Hepatocyte (in vitro differentiated cells): Measurements from ENCODE around the gene RNF175.

Experiments used
- EZH2 ChIP-seq: fragments of 200-600 bp; sonication (generic); IDR thresholded peaks from 2 replicates; pipeline ENCODE4 v1.6.1; 2016; ENCODE audit warnings: antibody characterized with exemption, mild to moderate bottlenecking, borderline replicate concordance
- EZH2phosphoT487 ChIP-seq: fragments of 200-600 bp; sonication (generic); IDR thresholded peaks from one replicate; pipeline ENCODE4 v1.6.1; 2018; ENCODE audit warnings: antibody characterized with exemption, mild to moderate bottlenecking, low read depth, moderate library complexity; ENCODE audit not compliant: unreplicated experiment, severe bottlenecking
- TF ChIP-seq, protein P1 (sequence below): fragments of 200-600 bp; sonication (generic); IDR thresholded peaks from 2 replicates; pipeline ENCODE4 v1.5.1; 2016; ENCODE audit warnings: antibody characterized with exemption, mild to moderate bottlenecking; ENCODE audit not compliant: poor library complexity

DNA sequence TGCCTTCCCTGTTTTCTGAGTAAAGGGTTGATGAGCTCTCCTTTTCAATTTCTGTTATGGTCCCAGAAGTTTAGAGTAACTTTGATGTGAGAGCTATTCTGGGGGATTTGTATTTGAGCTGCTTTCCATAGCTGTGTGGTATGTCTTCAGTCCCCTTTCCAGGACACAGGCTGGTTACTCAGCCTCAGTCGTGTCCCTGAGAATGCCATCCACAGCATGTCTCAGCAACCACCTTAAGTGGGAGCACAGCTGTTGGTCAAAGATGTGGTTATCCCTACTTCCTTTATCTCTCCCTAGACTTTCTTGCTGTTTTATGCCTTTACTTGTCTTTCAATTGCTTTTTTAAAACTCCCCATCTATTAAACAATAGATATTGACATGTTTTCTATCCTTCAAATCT, 37.8 kb downstream of the RNF175 start:
- TF ChIP-seq, protein P1, sequence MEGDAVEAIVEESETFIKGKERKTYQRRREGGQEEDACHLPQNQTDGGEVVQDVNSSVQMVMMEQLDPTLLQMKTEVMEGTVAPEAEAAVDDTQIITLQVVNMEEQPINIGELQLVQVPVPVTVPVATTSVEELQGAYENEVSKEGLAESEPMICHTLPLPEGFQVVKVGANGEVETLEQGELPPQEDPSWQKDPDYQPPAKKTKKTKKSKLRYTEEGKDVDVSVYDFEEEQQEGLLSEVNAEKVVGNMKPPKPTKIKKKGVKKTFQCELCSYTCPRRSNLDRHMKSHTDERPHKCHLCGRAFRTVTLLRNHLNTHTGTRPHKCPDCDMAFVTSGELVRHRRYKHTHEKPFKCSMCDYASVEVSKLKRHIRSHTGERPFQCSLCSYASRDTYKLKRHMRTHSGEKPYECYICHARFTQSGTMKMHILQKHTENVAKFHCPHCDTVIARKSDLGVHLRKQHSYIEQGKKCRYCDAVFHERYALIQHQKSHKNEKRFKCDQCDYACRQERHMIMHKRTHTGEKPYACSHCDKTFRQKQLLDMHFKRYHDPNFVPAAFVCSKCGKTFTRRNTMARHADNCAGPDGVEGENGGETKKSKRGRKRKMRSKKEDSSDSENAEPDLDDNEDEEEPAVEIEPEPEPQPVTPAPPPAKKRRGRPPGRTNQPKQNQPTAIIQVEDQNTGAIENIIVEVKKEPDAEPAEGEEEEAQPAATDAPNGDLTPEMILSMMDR: no peak
- TF ChIP-seq EZH2phosphoT487: no peak
- TF ChIP-seq EZH2: no peak
